Gastrocnemius medialis (tissue), 4 donors: ENCODE measurements around the gene ZNF407.

Source experiments
- CTCF ChIP-seq, 5 experiments: fragments of 450-650 bp in 3 of 5; fragments of 200-600 bp in 2 of 5; sonication (generic) in 2 of 5; IDR thresholded peaks in 4 of 5; conservative IDR thresholded peaks in 1 of 5; 1 replicate in 4 of 5; 2 replicates in 1 of 5; pipeline ENCODE4 v1.5.1; 2016 to 2019; ENCODE audit warnings: antibody characterized with exemption in 5 of 5, mild to moderate bottlenecking in 3 of 5, moderate library complexity in 3 of 5
- POLR2A ChIP-seq, 2 donors: fragments of 450-650 bp; IDR thresholded peaks; one replicate each; pipeline ENCODE4 v1.6.1; 2017; ENCODE audit warnings: antibody characterized with exemption in 2 of 2, mild to moderate bottlenecking in 2 of 2, moderate library complexity in 2 of 2

GRCh38 chr18:75037689-75037955 is 440.0 kb downstream of the ZNF407 start:
- TF ChIP-seq CTCF (IDR thresholded peaks at IDR 0.05 in 4 of 5, conservative IDR thresholded peaks at IDR 0.05 in 1 of 5) = no peak
- no peak for TF ChIP-seq POLR2A (IDR thresholded peaks at IDR 0.05)
